T47D (cell line): ENCODE results near the gene TRHDE.

Source experiments
- DNase-seq, 2 experiments: peaks; one replicate each; pipeline versions ENCODE4 v3.0.0 to v3.0.0-alpha.2; 2011 to 2012; ENCODE audit warnings: low read depth in 1 of 2, low spot score in 1 of 2
- JUND ChIP-seq: IDR thresholded peaks from 2 replicates; pipeline ENCODE4 v1.6.1; 2012; ENCODE audit warnings: low read depth
- in situ Hi-C: cut with HindIII; loops from 2 replicates; pipeline ENCODE4 v1.10.0; 2016; ENCODE audit warnings: low sequenced_read_pairs, low pct_unique_long_range_greater_than_20kb

The TRHDE gene

GRCh38 chr12:72349491-72349890 is 77.3 kb downstream of the TRHDE start:
- in situ Hi-C loops = no loop called here
- TF ChIP-seq JUND = no peak
- no peak for DNase-seq

- TF ChIP-seq JUND = no peak
- in situ Hi-C loops = no loop called here
- no peak for DNase-seq
Measured at GRCh38 chr12:72359416-72359815, 87.2 kb downstream of the TRHDE start.

- in situ Hi-C loops = no loop called here
- TF ChIP-seq JUND = no peak
- DNase-seq = no peak
Measured at GRCh38 chr12:72365151-72365550, 93.0 kb downstream of the TRHDE start.

GRCh38 chr12:72366255-72366654 is 94.1 kb downstream of the TRHDE start:
- DNase-seq = no peak
- no peak for TF ChIP-seq JUND
- in situ Hi-C loops = no loop called here

- TF ChIP-seq JUND = no peak
- DNase-seq = no peak
- in situ Hi-C loops = no loop called here
Measured at GRCh38 chr12:72368298-72368697, 96.1 kb downstream of the TRHDE start.

GRCh38 chr12:72368719-72369422 is 96.7 kb downstream of the TRHDE start:
- DNase-seq = no peak
- in situ Hi-C loops = no loop called here
- no peak for TF ChIP-seq JUND

DNA sequence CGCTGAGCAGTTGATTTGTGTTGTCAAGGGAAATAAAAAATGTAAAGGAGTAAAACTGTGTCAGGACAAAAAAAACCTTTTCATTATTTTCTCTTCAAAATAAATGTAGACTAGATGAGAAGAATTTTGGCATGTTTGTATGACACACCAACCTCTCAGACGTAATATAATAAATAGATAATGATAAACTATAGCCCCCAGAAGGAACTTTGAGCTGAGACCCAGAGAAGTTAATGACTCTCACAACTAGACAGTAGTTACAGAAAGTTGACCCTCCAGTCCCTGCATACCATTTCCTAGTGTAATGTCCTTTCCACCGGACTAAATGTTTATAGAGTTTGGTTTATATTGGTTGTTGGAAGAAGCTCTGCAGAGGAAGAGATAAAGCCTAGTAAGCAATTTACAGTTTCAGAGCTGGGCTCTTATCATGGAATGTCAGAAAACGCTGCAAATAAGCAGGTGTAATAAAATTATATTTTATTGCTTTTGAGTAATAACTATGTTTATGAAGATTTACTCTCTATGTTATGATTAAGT is 97.3 kb downstream of the TRHDE start:
- no peak for TF ChIP-seq JUND
- in situ Hi-C loops = no loop called here
- no peak for DNase-seq

GRCh38 chr12:72380441-72380840 is 108.3 kb downstream of the TRHDE start:
- DNase-seq = no peak
- no peak for TF ChIP-seq JUND
- in situ Hi-C loops = no loop called here

DNA sequence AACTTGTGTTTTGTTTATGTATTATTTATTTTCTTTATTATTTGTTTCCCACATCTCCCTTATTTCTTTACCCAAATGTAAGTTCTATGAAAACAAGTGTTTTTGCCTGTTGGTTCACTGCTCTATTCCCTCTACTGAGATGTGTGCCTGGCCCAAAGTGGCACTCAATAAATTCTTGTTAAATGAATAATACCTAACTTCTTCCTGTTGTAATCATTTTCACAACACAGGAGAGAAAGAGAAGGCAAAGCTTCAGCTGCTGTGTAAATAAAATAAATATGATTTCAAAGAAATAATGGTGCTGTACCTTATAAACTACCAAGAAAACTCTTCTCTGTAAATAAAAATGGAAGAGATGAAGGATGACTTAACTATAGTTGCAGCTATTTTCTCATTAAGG is 116.2 kb downstream of the TRHDE start:
- TF ChIP-seq JUND = no peak
- in situ Hi-C loops = no loop called here
- no peak for DNase-seq

GRCh38 chr12:72390146-72390545 is 118.0 kb downstream of the TRHDE start:
- in situ Hi-C loops = no loop called here
- no peak for TF ChIP-seq JUND
- no peak for DNase-seq

GRCh38 chr12:72406111-72406510 is 133.9 kb downstream of the TRHDE start:
- in situ Hi-C loops = no loop called here
- no peak for TF ChIP-seq JUND
- no peak for DNase-seq

- no peak for DNase-seq
- in situ Hi-C loops = no loop called here
- no peak for TF ChIP-seq JUND
Measured at GRCh38 chr12:72432037-72432604, 160.0 kb downstream of the TRHDE start.

DNA sequence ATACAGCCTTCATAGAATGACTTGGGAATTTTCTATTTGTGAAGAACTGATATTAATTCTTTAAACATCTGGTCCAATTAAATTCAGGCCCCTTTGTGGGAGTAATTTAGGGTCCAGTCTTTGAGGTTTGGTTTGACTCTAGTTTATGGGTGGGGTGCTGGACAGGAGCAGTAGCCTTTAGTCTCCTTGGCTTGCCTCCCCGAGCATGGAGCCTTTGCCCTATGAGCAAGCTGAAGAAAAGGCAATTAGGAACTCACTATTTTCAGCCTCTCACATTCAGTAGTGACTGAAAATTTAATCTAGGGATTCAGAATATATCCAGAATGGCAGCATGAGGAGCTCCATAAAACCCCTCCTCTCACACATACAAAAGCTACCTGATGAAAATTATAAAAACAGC is 161.1 kb downstream of the TRHDE start:
- in situ Hi-C loops = no loop called here
- no peak for DNase-seq
- TF ChIP-seq JUND = no peak

GRCh38 chr12:72434999-72435398 is 162.8 kb downstream of the TRHDE start:
- in situ Hi-C loops = no loop called here
- DNase-seq = no peak
- no peak for TF ChIP-seq JUND
